IPS-18c (cell line): Measurements from ENCODE around the gene SMIM13.
"Not testable (repeated sequence)": the region's sequence is repeated elsewhere in the genome, so short reads cannot be mapped to it uniquely, and the experiment has no call there.

Experiments
- H3K4me3 ChIP-seq: 2 replicates; pipeline ENCODE4 v1.7.0; 2013; ENCODE audit warnings: low read depth, mild to moderate bottlenecking, low read length, moderate library complexity; ENCODE audit not compliant: insufficient read depth
- H3K9me3 ChIP-seq: one replicate; pipeline ENCODE4 v1.6.1; 2013; ENCODE audit warnings: mild to moderate bottlenecking, low read length, moderate library complexity; ENCODE audit not compliant: control insufficient read depth, insufficient read depth

Gene SMIM13

DNA sequence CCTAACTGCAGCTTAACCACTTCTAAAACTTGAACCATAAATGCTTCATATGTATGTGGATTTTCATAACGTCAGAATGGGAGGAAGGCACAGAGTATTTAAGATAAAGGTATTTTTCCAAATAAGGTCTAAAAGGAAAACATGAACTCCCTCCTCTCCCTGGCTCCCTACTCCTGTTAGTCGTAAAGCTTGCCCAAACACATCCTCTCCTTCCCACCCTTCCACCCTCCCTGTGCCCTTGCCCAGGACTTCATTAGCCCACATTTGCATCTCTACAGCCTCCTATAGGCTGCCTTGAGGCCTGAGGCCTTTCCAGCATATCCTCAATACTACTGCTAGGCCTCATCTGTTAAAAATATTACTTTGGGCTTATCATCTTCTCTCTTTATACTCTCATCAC lies 17.1 kb upstream of the SMIM13 start:
- Histone ChIP-seq H3K9me3 (no peaks in the 10 kb centered on the region), H3K4me3 (no peak overlapping the region)

- Histone ChIP-seq H3K9me3 (no peaks in the 10 kb centered on the region), H3K4me3 (no peak overlapping the region)
These were observed 15.4 kb upstream of the SMIM13 start for GRCh38 chr6:11078266-11078665.

DNA sequence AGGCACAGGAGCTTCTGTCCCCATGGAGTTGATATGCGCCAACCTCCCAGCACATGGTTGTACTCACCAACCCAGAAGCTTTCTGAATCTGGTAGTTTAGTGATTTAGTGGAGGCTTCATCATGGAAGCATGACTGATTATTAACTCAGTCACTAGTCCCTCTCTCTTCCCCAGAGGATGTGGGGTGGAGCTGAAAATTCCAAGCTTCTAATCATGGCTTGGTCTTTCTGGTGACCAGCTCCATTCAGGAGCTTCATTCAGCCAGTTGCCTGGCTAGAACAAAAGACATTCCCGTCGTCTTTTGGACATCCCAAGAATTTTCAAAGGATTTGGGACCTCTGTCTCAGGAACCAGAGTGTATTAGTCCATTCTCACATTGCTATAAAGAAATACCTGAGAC lies 13.3 kb upstream of the SMIM13 start:
- no peaks in the 10 kb centered on the region for H3K9me3 ChIP-seq
- H3K4me3 ChIP-seq, result no peak overlapping the region

DNA sequence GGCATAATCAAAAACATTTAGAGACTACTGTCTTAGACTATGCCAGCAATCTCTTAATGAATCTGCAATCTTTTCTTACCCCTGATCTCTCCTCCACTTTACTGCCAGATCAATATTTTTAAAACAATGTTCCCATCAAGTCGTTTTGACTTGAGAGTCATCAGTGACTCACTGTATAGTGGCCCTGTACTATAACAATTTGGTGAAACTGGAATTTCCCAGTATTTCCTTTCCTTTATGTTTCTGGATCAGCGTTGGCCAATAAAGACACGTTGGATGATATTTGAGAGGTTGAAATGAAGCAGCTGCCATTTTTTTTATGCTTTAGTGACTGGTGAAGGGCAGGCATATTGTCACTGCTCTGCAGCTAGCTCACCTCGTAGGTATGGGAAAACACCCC lies 10.1 kb upstream of the SMIM13 start:
- Histone ChIP-seq H3K4me3 (no peak overlapping the region), H3K9me3 (no peaks in the 10 kb centered on the region)

- H3K4me3 ChIP-seq, result no peak overlapping the region
These were observed 9.7 kb upstream of the SMIM13 start for GRCh38 chr6:11083956-11084355.

DNA sequence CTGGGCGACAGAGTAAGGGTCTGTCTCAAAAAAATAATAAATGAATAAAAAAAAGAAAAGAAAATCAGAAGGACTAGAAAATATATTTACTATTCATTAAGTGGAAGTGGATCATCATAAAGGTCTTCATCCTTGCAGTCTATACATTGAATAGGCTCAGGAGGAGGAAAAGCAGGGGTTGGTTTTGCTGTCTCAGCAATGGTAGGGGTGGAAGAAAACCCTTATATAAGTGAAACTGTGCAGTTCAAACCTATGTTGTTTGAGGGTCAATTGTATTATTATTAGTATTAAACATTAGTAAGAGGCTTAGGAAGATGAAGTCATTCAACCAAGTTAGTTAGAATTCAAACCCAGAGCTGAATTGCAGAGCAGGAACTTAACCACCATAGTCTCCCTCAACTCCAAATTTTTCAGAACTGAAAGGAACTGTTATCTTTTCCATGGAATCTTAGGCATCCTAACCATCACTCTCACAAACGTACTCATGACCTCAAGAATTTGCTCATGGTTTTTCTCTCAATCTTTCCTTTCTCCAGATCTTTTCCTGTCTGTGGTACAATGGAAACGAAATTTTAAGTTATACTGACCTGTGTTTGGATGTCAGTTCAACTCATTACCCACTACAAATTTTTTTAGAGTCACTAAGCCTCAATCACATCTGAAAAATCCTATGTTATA lies 7.7 kb upstream of the SMIM13 start:
- no peaks in the 10 kb centered on the region for H3K9me3 ChIP-seq
- no peak overlapping the region for H3K4me3 ChIP-seq

More at GRCh38 chr6:11083956-11084355, 9.7 kb upstream of the SMIM13 start:
- H3K9me3 ChIP-seq, result no peaks in the 10 kb centered on the region

GRCh38 chr6:11087141-11087812 lies 6.4 kb upstream of the SMIM13 start:
- not testable (repeated sequence) for H3K4me3 ChIP-seq, H3K9me3 ChIP-seq

- no peaks in the 10 kb centered on the region for H3K9me3 ChIP-seq
- H3K4me3 ChIP-seq, result no peak overlapping the region
These were observed 3.9 kb upstream of the SMIM13 start for GRCh38 chr6:11089695-11090094.

GRCh38 chr6:11091141-11091540 lies 2.5 kb upstream of the SMIM13 start:
- H3K4me3 ChIP-seq, H3K9me3 ChIP-seq: not testable (repeated sequence)

GRCh38 chr6:11092668-11093375 lies 812 bp upstream of the SMIM13 start:
- no peaks in the 10 kb centered on the region for H3K9me3 ChIP-seq
- peak overlapping the region; percentile 93 for H3K4me3 ChIP-seq

- Histone ChIP-seq H3K4me3 (peak overlapping the region; percentile 93), H3K9me3 (no peaks in the 10 kb centered on the region)
These were observed 333 bp upstream of the SMIM13 start for GRCh38 chr6:11093376-11093625.

GRCh38 chr6:11094411-11094851 lies 797 bp downstream of the SMIM13 start:
- no peaks in the 10 kb centered on the region for H3K9me3 ChIP-seq
- H3K4me3 ChIP-seq, result peak overlapping the region; percentile 93

DNA sequence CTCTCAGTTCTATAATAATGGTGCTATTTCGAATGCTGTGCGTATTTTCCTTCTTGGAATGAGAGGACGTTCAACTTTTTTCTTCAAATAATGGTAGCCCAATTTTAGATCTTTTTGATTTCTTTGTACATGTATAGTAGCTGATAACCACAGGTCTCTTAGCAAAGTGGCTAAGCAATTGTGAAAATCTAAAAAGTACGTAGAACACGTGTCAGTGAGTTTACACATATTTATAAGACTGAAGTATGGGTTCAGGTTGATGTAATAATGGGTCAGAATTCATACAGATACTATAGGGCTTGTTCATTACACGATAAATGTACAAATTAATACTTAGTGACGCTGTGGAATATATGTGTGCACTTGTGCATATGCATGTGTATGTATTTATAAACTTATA lies 1.3 kb downstream of the SMIM13 start:
- no peaks in the 10 kb centered on the region for H3K9me3 ChIP-seq
- H3K4me3 ChIP-seq, result peak overlapping the region; percentile 93

- H3K4me3 ChIP-seq, result no peak overlapping the region
- H3K9me3 ChIP-seq, result no peaks in the 10 kb centered on the region
These were observed 2.5 kb downstream of the SMIM13 start for GRCh38 chr6:11096109-11096508.

DNA sequence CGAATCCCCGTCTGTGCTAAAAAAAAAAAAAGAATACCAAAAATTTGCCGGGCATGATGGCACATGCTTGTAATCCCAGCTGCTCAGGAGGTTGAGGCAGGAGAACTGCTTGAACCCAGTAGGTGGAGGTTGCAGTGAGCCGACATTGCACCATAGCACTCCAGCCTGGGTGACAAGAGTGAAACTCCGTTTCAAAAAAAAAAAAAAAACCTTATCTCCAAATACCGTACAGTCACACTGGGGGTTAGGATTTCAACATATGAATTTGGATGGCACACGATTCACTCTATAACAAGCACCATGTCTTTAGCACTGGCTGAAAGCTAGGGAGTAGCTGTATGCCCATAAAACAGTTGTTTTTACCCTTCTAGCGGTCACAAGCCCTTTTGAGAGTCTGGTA lies 3.8 kb downstream of the SMIM13 start:
- Histone ChIP-seq H3K4me3 (no peak overlapping the region), H3K9me3 (no peaks in the 10 kb centered on the region)

DNA sequence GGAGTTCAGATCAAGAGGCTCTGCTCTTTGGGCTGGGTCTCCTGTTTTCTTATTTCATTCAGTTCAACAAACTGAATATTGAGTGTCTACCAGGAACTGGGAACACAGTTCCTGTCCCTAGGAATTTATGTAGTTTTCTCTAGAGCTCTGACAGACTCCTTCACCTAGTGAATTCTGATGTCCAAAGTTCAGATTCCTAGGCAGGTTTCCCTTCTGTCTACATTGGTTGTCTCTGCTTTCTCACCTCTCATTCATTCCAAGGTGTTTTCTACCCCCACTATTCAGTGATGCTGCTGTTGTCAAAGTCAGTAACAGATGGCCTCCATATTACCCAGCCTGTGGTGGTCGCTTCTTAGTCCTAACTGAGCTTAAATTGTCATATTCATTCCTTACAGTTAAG lies 4.4 kb downstream of the SMIM13 start:
- Histone ChIP-seq H3K9me3 (no peaks in the 10 kb centered on the region), H3K4me3 (no peak overlapping the region)

GRCh38 chr6:11101417-11101816 lies 7.8 kb downstream of the SMIM13 start:
- no peak overlapping the region for H3K4me3 ChIP-seq
- no peaks in the 10 kb centered on the region for H3K9me3 ChIP-seq

DNA sequence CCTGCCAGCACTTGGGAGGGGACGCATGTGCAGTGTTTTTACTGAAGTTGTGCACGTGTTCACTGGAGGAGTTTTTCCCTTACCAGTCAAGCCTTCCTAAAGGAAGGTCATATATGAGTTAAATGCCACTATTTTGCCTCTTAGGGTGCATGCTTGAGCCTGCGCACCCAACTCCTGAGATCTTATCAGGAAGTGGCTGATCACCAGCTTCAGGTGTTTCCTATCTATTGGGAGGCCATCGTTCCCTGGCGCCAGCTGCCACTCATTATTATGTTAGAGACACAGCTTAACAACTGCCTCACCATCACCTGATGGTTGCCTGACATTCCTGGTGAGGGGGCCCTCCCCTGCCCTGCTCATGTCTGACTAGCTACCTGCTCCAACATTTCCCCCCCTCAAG lies 9.4 kb downstream of the SMIM13 start:
- H3K9me3 ChIP-seq, result no peaks in the 10 kb centered on the region
- no peak overlapping the region for H3K4me3 ChIP-seq
